ENCODE data around the gene PWWP2B.

DNA sequence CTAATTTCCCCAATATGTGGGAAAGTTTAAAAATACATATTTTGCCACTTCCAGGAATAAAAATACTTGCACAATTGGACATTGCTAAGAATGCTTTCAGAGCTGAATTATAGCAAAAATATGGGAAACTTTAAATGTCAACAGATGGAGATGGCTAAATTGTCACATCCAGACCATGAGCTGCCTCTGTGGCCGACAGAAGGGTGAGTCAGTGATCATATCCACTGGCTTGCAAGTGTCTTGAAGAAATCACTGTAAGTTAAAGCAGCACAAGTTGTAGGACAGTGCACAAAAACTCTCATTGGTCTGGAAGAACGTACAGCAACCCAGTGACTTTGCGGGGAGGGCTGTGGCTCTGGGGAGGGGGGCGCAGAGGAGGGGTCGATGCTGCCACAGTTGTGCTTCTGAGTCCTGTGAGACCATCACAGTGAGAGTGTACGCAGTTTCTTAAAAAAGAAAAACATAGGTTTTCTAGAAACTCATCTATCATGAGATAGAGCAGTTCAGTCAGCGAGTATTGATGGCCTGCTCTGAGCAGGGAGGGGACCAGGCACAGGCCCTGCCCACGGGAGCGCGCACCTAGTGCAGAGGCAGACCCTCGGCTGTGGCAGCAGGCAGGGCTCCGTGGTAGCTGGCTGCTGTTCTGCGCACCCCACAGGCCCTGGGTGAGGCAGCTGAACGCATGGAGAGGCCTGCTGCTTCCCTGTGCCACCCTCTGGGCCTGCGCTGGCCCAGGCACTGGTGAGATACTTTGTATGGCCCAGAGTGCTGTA lies 39.5 kb upstream of the PWWP2B start:
- TF ChIP-seq POLR2A (IDR thresholded peaks at IDR 0.05; ENCODE audit: low read depth, low read length) (no peak), POLR2AphosphoS5 (IDR thresholded peaks at IDR 0.05; ENCODE audit: low read depth, low read length) (no peak)

Measured in GM12892 (cell line).